Panc1 (cell line): Measurements from ENCODE around the gene SPINT1. TPM values are rescaled to one million over a fixed set of nuclear protein-coding genes. Genes with fewer than 3 reads are reported as not detected.

ENCODE experiments used
- ATAC-seq: fragments of 200-7000 bp; cut with Tn5 transposase; 2 replicates; pipeline ENCODE4 v1.9.1; 2020; ENCODE audit warnings: mild to moderate bottlenecking, moderate library complexity
- BruUV-seq: library from RNA; stranded (reverse); fragments of 400-500 nt; replicated peaks from 2 replicates; lab custom pipeline; 2021; lab: Mats Ljungman, UMichigan
- CTCF ChIA-PET: fragments of 300-600 bp; sonication (Branson Sonifier 250); formaldehyde crosslinking; loops from one replicate; lab custom pipeline; 2022; ENCODE audit warnings: antibody characterized with exemption; lab: Charles Lee
- POLR2A ChIA-PET: fragments of 300-600 bp; sonication (Branson Sonifier 250); formaldehyde crosslinking; loops from one replicate; lab custom pipeline; 2022; ENCODE audit warnings: antibody characterized with exemption; lab: Charles Lee
- DNase-seq: peaks from one replicate; pipeline ENCODE4 v3.0.0-alpha.2; 2010; ENCODE audit warnings: low read depth, low spot score
- H3K27ac ChIP-seq: 2 replicates; pipeline ENCODE4 v1.5.1; 2011; ENCODE audit warnings: mild to moderate bottlenecking, low read length, inconsistent platforms
- H3K27me3 ChIP-seq: fragments of 200-500 bp; sonication (Bioruptor generic); 2 replicates; pipeline ENCODE4 v1.6.0; 2014; ENCODE audit warnings: low read length, inconsistent platforms; ENCODE audit not compliant: control insufficient read depth, insufficient read depth
- H3K36me3 ChIP-seq: fragments of 200-500 bp; sonication (Bioruptor generic); 2 replicates; pipeline ENCODE4 v1.5.1; 2014; ENCODE audit warnings: inconsistent platforms, mild to moderate bottlenecking, low read length, moderate library complexity; ENCODE audit not compliant: control insufficient read depth, insufficient read depth
- H3K4me1 ChIP-seq: 2 replicates; pipeline ENCODE4 v1.5.1; 2011; ENCODE audit warnings: inconsistent platforms, mild to moderate bottlenecking, low read length, moderate library complexity; ENCODE audit not compliant: control insufficient read depth, insufficient read depth
- H3K4me3 ChIP-seq, 2 experiments: 2 replicates each; pipeline ENCODE4 v1.5.1; 2011 to 2012; ENCODE audit warnings: low read depth in 2 of 2, low read length in 2 of 2, mild to moderate bottlenecking in 2 of 2, inconsistent platforms in 1 of 2, moderate library complexity in 1 of 2
- H3K9me3 ChIP-seq: fragments of 200-500 bp; sonication (Bioruptor generic); 2 replicates; pipeline ENCODE4 v1.5.1; 2014; ENCODE audit warnings: low read depth, mild to moderate bottlenecking, inconsistent platforms, low read length, moderate library complexity; ENCODE audit not compliant: control insufficient read depth, insufficient read depth
- POLR2AphosphoS5 ChIP-seq: IDR thresholded peaks from 2 replicates; pipeline ENCODE4 v1.6.1; 2012; ENCODE audit warnings: mild to moderate bottlenecking, low read depth, low read length, moderate library complexity
- REST ChIP-seq, 2 experiments: IDR thresholded peaks; 2 replicates each; pipeline ENCODE4 v1.6.1; 2011 to 2012; ENCODE audit warnings: low read depth in 2 of 2, control low read depth in 1 of 2, low read length in 1 of 2, mild to moderate bottlenecking in 1 of 2, moderate library complexity in 1 of 2; ENCODE audit not compliant: insufficient read depth in 1 of 2
- SIN3A ChIP-seq: IDR thresholded peaks from 2 replicates; pipeline ENCODE4 v1.6.1; 2012; ENCODE audit warnings: low read depth, mild to moderate bottlenecking, low read length, moderate library complexity, borderline replicate concordance; ENCODE audit not compliant: insufficient read depth
- TCF7L2 ChIP-seq: IDR thresholded peaks from 2 replicates; pipeline ENCODE4 v1.6.1; 2011; ENCODE audit warnings: mild to moderate bottlenecking, low read depth, low read length, inconsistent platforms
- in situ Hi-C: cut with HindIII; loops from 2 replicates; pipeline ENCODE4 v1.10.0; 2016; ENCODE audit warnings: low sequenced_read_pairs, low pct_unique_long_range_greater_than_20kb
- intact Hi-C: fragments of 100-400 bp; cut with micrococcal nuclease; formaldehyde crosslinking; loops from one replicate; pipeline ENCODE4 v1.10.0; 2022; ENCODE audit not compliant: unreplicated experiment
- total RNA-seq: library from RNA; stranded (reverse); gene quantifications from one replicate; pipeline ENCODE4 v1.2.1, GENCODE V29; 2021; ENCODE audit not compliant: unreplicated experiment
- TF ChIP-seq, protein P1 (sequence below): fragments of 450-650 bp; IDR thresholded peaks from 2 replicates; pipeline ENCODE4 v1.5.1; 2017; ENCODE audit warnings: mild to moderate bottlenecking

Gene SPINT1
- total RNA-seq, 1 experiment from 2014 or later = 32.7 TPM

DNA sequence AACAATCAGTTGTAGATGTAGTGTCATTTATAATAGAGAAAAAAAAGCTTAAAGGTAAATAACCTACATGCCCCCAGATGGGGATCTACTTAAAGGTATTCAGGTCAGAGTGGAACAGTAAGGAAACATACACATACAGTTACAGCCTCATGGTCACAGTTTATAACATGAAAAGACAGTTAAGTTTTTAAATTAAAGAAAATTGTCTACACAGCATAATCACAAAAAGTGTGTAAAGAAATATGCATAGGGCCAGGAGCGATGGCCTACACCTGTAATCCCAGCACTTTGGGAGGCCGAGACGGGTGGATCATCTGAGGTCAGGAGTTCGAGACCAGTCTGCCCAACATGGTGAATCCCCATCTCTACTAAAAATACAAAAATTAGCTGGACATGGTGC lies 23.4 kb downstream of the SPINT1 start:
- H3K4me1 ChIP-seq = peaks cover 4% of the 10 kb centered on the region; the same call in 1 of the 2 replicates
- no peak overlapping the region for H3K4me3 ChIP-seq
- no peaks in the 10 kb centered on the region for H3K36me3 ChIP-seq
- H3K27me3 ChIP-seq = no peaks in the 10 kb centered on the region
- ATAC-seq (no peak), DNase-seq (no peak)
- ChIA-PET CTCF (no interaction called here), POLR2A (no interaction called here)
- no peak overlapping the region for H3K27ac ChIP-seq
- no peaks in the 10 kb centered on the region for H3K9me3 ChIP-seq
- in situ Hi-C loops = no loop called here
- intact Hi-C loops = no loop called here
- no TSS peak for BruUV-seq
- no peak for TF ChIP-seq SIN3A
- TF ChIP-seq POLR2AphosphoS5 = no peak
- no peak for TF ChIP-seq TCF7L2
- TF ChIP-seq, protein P1, sequence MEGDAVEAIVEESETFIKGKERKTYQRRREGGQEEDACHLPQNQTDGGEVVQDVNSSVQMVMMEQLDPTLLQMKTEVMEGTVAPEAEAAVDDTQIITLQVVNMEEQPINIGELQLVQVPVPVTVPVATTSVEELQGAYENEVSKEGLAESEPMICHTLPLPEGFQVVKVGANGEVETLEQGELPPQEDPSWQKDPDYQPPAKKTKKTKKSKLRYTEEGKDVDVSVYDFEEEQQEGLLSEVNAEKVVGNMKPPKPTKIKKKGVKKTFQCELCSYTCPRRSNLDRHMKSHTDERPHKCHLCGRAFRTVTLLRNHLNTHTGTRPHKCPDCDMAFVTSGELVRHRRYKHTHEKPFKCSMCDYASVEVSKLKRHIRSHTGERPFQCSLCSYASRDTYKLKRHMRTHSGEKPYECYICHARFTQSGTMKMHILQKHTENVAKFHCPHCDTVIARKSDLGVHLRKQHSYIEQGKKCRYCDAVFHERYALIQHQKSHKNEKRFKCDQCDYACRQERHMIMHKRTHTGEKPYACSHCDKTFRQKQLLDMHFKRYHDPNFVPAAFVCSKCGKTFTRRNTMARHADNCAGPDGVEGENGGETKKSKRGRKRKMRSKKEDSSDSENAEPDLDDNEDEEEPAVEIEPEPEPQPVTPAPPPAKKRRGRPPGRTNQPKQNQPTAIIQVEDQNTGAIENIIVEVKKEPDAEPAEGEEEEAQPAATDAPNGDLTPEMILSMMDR = no peak
- no peak for TF ChIP-seq REST (IDR thresholded peaks at IDR 0.05; ENCODE audit: insufficient read depth in 1 of 2, low read depth in 2 of 2, low read length in 1 of 2)

- intact Hi-C loops (no loop called here), in situ Hi-C loops (no loop called here)
- BruUV-seq = no TSS peak
- no peaks in the 10 kb centered on the region for H3K9me3 ChIP-seq
- H3K27me3 ChIP-seq = no peaks in the 10 kb centered on the region
- CTCF ChIA-PET = interaction anchor here (6.6 kb wide), 1 partner anchor 11 kb away, joined by 70 read pairs; no protein-coding TSS in a partner anchor
- DNase-seq = no peak
- peaks cover 8% of the 10 kb centered on the region; the same call in 1 of the 2 replicates for H3K4me1 ChIP-seq
- H3K36me3 ChIP-seq = no peaks in the 10 kb centered on the region
- TF ChIP-seq, protein P1 = no peak
- TF ChIP-seq SIN3A (no peak), TCF7L2 (no peak), POLR2AphosphoS5 (no peak), REST (IDR thresholded peaks at IDR 0.05; ENCODE audit: insufficient read depth in 1 of 2, low read depth in 2 of 2, low read length in 1 of 2) (no peak)
- POLR2A ChIA-PET = interaction anchor here (0.5 to 0.6 kb wide), 2 partner anchors 17 to 202 kb away, joined by 3 to 10 read pairs; no protein-coding TSS in a partner anchor
- no peak overlapping the region for H3K4me3 ChIP-seq
- no peak for ATAC-seq
- H3K27ac ChIP-seq = no peak overlapping the region
These were observed 25.8 kb downstream of the SPINT1 start for GRCh38 chr15:40869686-40870085.
